Daoy (cell line): ENCODE results near the gene CYP2R1. TPM values are rescaled to one million over a fixed set of nuclear protein-coding genes. Genes with fewer than 3 reads are reported as not detected.

Experiments
- DNase-seq: peaks from one replicate; pipeline ENCODE4 v3.0.0-alpha.2; 2015; ENCODE audit warnings: low read depth
- total RNA-seq: library from RNA; depleted of rRNA; stranded (reverse); fragments of >200 nt; shearing (Covaris generic); gene quantifications from 2 replicates; pipeline ENCODE4 v1.2.3, GENCODE V29; 2014; rRNA removed

The CYP2R1 gene
- total RNA-seq, 1 experiment from 2014 or later: 9.8 TPM

DNA sequence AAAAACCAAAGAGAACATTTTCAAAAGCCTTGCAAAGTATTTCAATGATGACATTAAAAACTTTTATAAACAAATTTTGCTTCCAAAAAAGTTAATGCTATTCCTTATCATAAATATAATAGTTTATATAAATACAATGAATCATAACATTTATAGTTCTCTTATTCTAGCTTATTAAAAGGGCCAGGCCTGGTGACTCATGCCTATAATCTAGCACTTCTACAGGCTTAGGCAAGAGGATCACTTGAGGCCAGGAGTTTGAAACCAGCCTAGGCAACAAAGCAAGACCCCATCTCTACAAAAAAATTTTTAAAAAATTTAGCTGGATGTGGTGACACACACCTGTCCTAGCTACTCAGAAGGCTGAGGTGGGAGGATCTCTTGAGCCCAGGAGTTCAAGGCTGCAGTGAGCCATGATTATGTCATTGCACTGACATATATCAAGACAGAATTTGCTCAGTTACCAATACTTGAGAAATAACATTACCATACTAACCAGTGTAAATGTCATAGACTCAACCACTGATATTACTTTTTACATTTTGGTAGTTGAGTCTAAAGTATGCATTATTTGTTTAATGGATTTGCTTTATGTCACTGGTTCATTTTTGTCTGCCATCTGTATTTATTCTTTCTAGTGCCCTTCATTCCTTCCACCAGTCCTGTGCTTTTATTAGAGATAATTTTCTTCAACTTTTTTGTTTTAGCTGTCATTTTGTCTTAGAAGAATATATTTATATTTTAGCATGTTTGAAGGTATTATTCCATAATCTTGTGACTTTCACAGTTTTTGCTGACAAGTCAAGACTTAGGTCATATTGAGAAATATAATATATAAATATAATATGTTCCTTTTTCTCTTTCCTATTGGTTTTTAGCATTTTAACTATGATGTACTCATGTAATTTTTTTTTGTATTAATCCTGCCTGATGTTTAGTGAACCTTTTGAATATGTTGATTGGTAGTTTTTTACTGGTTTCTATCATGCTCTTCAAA lies 56.2 kb downstream of the CYP2R1 start:
- no peak for DNase-seq

Other genes starting within 250 kb of the CYP2R1 start
- gene PDE3B, start 248.4 kb downstream of the CYP2R1 start, total RNA-seq: 2.3 and 5.1 TPM in 2 replicates
- not detected in 2 replicates for gene CALCA, start 80.1 kb upstream of the CYP2R1 start, total RNA-seq
- gene CALCB, start 181.4 kb upstream of the CYP2R1 start, total RNA-seq: not detected in 2 replicates
- gene INSC, start 222.7 kb upstream of the CYP2R1 start, total RNA-seq: not detected in 2 replicates